ENCODE results near the gene KCNN1. TPM values are rescaled to one million over a fixed set of nuclear protein-coding genes. Genes with fewer than 3 reads are reported as not detected.

KCNN1 gene
- total and polyA plus RNA-seq, 2 experiments from 2014 or later: 2.2 to 29.8 TPM

DNA sequence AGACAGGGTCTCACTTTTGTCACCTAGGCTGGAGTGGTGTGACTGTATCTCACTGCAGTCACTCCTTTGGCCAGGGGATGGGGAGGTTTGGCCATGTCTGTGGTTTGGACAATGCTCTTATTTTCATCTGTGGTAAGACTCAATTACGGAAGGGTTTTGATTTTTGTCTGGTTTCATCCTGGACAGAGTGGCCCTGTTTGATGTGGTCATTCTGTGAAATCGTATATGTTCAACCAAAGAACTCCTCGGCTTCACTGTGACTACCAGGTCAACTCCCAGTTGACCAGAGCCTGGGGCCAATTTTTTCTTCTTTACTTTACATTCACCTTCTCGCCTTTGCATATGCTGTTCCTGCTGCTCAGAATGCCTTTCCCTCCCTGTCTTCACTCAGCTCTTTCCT lies 40.9 kb upstream of the KCNN1 start:
- Mint-ChIP-seq H3K27me3 (ENCODE audit: insufficient read depth, low read depth, poor library complexity) (peaks cover 9% of the 10 kb centered on the region), H3K4me1 (no peaks in the 10 kb centered on the region), H3K27ac (no peak overlapping the region), H3K4me3 (no peak overlapping the region), H3K9me3 (peaks cover 3% of the 10 kb centered on the region; the same call in 1 of the 3 replicates), H3K36me3 (ENCODE audit: low read depth) (no peaks in the 10 kb centered on the region)
- Histone ChIP-seq H2AFZ (no peak overlapping the region), H3K27ac (ENCODE audit: low read depth) (no peak overlapping the region), H4K20me1 (replicated peaks; ENCODE audit: insufficient read depth) (no peaks in the 10 kb centered on the region), H3K4me3 (no peak overlapping the region), H3K36me3 (ENCODE audit: insufficient read depth) (no peaks in the 10 kb centered on the region), H3K79me2 (replicated peaks; ENCODE audit: insufficient read depth) (no peaks in the 10 kb centered on the region), H3K4me1 (ENCODE audit: insufficient read depth) (no peaks in the 10 kb centered on the region), H3K27me3 (ENCODE audit: insufficient read depth) (no peaks in the 10 kb centered on the region), H3K9me2 (ENCODE audit: insufficient read depth) (no peaks in the 10 kb centered on the region), H3K4me2 (no peak overlapping the region), H3F3A (replicated peaks; ENCODE audit: low read depth) (no peaks in the 10 kb centered on the region)
- no peak for ATAC-seq
- TF ChIP-seq ZNF114 (CRISPR knock-in tag; IDR thresholded peaks at IDR 0.05) (no peak), NANOG (IDR thresholded peaks at IDR 0.05; ENCODE audit: borderline replicate concordance) (no peak), CREB1 (CRISPR knock-in tag; IDR thresholded peaks at IDR 0.05; ENCODE audit: low read depth) (no peak), JUNB (IDR thresholded peaks at IDR 0.05; ENCODE audit: unreplicated experiment) (no peak), EZH2phosphoT487 (IDR thresholded peaks at IDR 0.05; ENCODE audit: unreplicated experiment) (no peak), POLR2AphosphoS5 (IDR thresholded peaks at IDR 0.05; ENCODE audit: low read depth) (no peak), STAT1 (IDR thresholded peaks at IDR 0.05; ENCODE audit: unreplicated experiment) (no peak)
- TF ChIP-seq, protein P1, sequence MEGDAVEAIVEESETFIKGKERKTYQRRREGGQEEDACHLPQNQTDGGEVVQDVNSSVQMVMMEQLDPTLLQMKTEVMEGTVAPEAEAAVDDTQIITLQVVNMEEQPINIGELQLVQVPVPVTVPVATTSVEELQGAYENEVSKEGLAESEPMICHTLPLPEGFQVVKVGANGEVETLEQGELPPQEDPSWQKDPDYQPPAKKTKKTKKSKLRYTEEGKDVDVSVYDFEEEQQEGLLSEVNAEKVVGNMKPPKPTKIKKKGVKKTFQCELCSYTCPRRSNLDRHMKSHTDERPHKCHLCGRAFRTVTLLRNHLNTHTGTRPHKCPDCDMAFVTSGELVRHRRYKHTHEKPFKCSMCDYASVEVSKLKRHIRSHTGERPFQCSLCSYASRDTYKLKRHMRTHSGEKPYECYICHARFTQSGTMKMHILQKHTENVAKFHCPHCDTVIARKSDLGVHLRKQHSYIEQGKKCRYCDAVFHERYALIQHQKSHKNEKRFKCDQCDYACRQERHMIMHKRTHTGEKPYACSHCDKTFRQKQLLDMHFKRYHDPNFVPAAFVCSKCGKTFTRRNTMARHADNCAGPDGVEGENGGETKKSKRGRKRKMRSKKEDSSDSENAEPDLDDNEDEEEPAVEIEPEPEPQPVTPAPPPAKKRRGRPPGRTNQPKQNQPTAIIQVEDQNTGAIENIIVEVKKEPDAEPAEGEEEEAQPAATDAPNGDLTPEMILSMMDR (conservative IDR thresholded peaks at IDR 0.05; ENCODE audit: low read depth in 2 of 2): no peak
- TF ChIP-seq, protein P2, sequence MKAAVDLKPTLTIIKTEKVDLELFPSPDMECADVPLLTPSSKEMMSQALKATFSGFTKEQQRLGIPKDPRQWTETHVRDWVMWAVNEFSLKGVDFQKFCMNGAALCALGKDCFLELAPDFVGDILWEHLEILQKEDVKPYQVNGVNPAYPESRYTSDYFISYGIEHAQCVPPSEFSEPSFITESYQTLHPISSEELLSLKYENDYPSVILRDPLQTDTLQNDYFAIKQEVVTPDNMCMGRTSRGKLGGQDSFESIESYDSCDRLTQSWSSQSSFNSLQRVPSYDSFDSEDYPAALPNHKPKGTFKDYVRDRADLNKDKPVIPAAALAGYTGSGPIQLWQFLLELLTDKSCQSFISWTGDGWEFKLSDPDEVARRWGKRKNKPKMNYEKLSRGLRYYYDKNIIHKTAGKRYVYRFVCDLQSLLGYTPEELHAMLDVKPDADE (IDR thresholded peaks at IDR 0.05): no peak
- no peak for DNase-seq (ENCODE audit: low spot score)

DNA sequence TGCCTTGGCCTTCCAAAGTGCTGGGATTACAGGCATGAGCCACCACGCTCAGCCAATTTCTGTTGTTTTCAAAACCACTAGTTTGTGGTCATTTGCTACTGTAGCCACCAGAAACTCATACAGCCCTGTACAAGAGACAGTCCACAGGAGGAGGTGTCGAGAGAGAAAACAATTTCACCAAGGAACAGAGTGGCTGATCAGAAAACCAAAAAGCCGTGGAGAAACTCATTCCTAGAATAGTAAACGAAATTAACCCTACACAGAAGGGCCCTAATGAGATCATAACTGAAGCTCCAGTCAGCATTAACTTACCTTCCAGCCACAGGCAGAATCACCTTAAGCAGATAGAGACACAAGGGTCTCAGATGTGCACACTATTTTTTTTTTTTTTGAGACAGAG lies 37.9 kb upstream of the KCNN1 start:
- H2AFZ ChIP-seq: no peak overlapping the region
- H3K4me2 ChIP-seq: no peak overlapping the region
- peaks cover 10% of the 10 kb centered on the region for H3K79me2 ChIP-seq (replicated peaks; ENCODE audit: insufficient read depth)
- no peaks in the 10 kb centered on the region for H3K36me3 ChIP-seq (ENCODE audit: insufficient read depth)
- Mint-ChIP-seq H3K36me3 (ENCODE audit: low read depth) (no peaks in the 10 kb centered on the region), H3K4me3 (no peak overlapping the region), H3K27ac (no peak overlapping the region), H3K4me1 (peaks cover 11% of the 10 kb centered on the region), H3K9me3 (peaks cover 3% of the 10 kb centered on the region; the same call in 1 of the 3 replicates), H3K27me3 (ENCODE audit: insufficient read depth, low read depth, poor library complexity) (peaks cover 20% of the 10 kb centered on the region)
- peaks cover 10% of the 10 kb centered on the region; the same call in 1 of the 2 replicates for H3F3A ChIP-seq (replicated peaks; ENCODE audit: low read depth)
- ATAC-seq (no peak), DNase-seq (ENCODE audit: low spot score) (no peak)
- no peak overlapping the region for H3K27ac ChIP-seq (ENCODE audit: low read depth)
- H3K27me3 ChIP-seq (ENCODE audit: insufficient read depth): no peaks in the 10 kb centered on the region
- no peaks in the 10 kb centered on the region for H3K9me2 ChIP-seq (ENCODE audit: insufficient read depth)
- no peak overlapping the region for H3K4me3 ChIP-seq
- peaks cover 6% of the 10 kb centered on the region; the same call in 1 of the 2 replicates for H3K4me1 ChIP-seq (ENCODE audit: insufficient read depth)
- H4K20me1 ChIP-seq (replicated peaks; ENCODE audit: insufficient read depth): no peaks in the 10 kb centered on the region
- no peak for TF ChIP-seq CREB1 (CRISPR knock-in tag; IDR thresholded peaks at IDR 0.05; ENCODE audit: low read depth)
- no peak for TF ChIP-seq STAT1 (IDR thresholded peaks at IDR 0.05; ENCODE audit: unreplicated experiment)
- TF ChIP-seq EZH2 (IDR thresholded peaks at IDR 0.05; ENCODE audit: low read depth, unreplicated experiment): no peak
- no peak for TF ChIP-seq JUNB (IDR thresholded peaks at IDR 0.05; ENCODE audit: unreplicated experiment)
- no peak for TF ChIP-seq EZH2phosphoT487 (IDR thresholded peaks at IDR 0.05; ENCODE audit: unreplicated experiment)
- TF ChIP-seq NANOG (IDR thresholded peaks at IDR 0.05; ENCODE audit: borderline replicate concordance): no peak
- TF ChIP-seq, protein P1 (conservative IDR thresholded peaks at IDR 0.05; ENCODE audit: low read depth in 2 of 2): no peak
- TF ChIP-seq, protein P2 (IDR thresholded peaks at IDR 0.05): no peak
- TF ChIP-seq POLR2AphosphoS5 (IDR thresholded peaks at IDR 0.05; ENCODE audit: low read depth): no peak
- no peak for TF ChIP-seq ZNF114 (CRISPR knock-in tag; IDR thresholded peaks at IDR 0.05)
